HEK293 (cell line): ENCODE measurements around the gene GPR62.

Source experiments
- CTCF ChIA-PET: fragments of 350-600 bp; formaldehyde crosslinking; extraction: SDS; loops from one replicate; lab custom pipeline; 2021; ENCODE audit warnings: antibody characterized with exemption; lab: Yijun Ruan, JAX
- POLR2A ChIA-PET: fragments of 300-600 bp; formaldehyde crosslinking; extraction: SDS; loops from one replicate; lab custom pipeline; 2020; ENCODE audit warnings: antibody characterized with exemption, inconsistent platforms; lab: Yijun Ruan, JAX
- H3K27ac ChIP-seq: fragments of 200-500 bp; sonication (Bioruptor generic); 2 replicates; pipeline ENCODE4 v1.5.1; 2014; ENCODE audit warnings: low read depth, low read length, control low read depth, inconsistent platforms; ENCODE audit errors: extremely low read depth
- H3K36me3 ChIP-seq, 2 experiments: fragments of 200-500 bp in 1 of 2; sonication (Bioruptor generic) in 1 of 2; 1 replicate in 1 of 2; 2 replicates in 1 of 2; pipeline ENCODE4 v1.5.1; 2014 to 2017; ENCODE audit warnings: inconsistent platforms in 2 of 2, low read length in 2 of 2; ENCODE audit not compliant: control insufficient read depth in 2 of 2, insufficient read depth in 1 of 2
- H3K4me1 ChIP-seq: fragments of 200-500 bp; sonication (Bioruptor generic); 2 replicates; pipeline ENCODE4 v1.5.1; 2014; ENCODE audit warnings: mild to moderate bottlenecking, low read length, inconsistent platforms; ENCODE audit not compliant: control insufficient read depth, insufficient read depth
- H3K4me3 ChIP-seq: 2 replicates; pipeline ENCODE4 v1.5.1; 2011; ENCODE audit warnings: low read depth, mild to moderate bottlenecking, control low read depth, low read length, moderate library complexity
- H3K9me3 ChIP-seq: fragments of 200-500 bp; sonication (Bioruptor generic); 2 replicates; pipeline ENCODE4 v1.5.1; 2014; ENCODE audit warnings: low read depth, low read length, inconsistent platforms; ENCODE audit not compliant: control insufficient read depth, insufficient read depth
- GLI2 ChIP-seq: fragments of 450-650 bp; formaldehyde crosslinking; IDR thresholded peaks from 2 replicates; pipeline ENCODE4; 2017; ENCODE audit warnings: missing biosample characterization, missing genetic modification characterization, low read depth, borderline replicate concordance
- GLIS1 ChIP-seq: fragments of 450-650 bp; formaldehyde crosslinking; IDR thresholded peaks from 2 replicates; pipeline ENCODE4 v1.5.1; 2016; ENCODE audit warnings: missing biosample characterization, missing genetic modification characterization
- GLIS2 ChIP-seq: fragments of 450-650 bp; formaldehyde crosslinking; IDR thresholded peaks from 2 replicates; pipeline ENCODE4 v1.5.1; 2016; ENCODE audit warnings: missing biosample characterization, missing genetic modification characterization
- KLF16 ChIP-seq: fragments of 450-650 bp; formaldehyde crosslinking; IDR thresholded peaks from 2 replicates; pipeline ENCODE4 v1.5.1; 2017; ENCODE audit warnings: missing biosample characterization, missing genetic modification characterization
- PRDM10 ChIP-seq: fragments of 450-650 bp; formaldehyde crosslinking; IDR thresholded peaks from 2 replicates; pipeline ENCODE4 v1.5.1; 2016; ENCODE audit warnings: missing biosample characterization, missing genetic modification characterization
- ZBTB48 ChIP-seq: fragments of 450-650 bp; formaldehyde crosslinking; IDR thresholded peaks from 2 replicates; pipeline ENCODE4 v1.5.1; 2016; ENCODE audit warnings: missing biosample characterization, missing genetic modification characterization
- ZBTB6 ChIP-seq: fragments of 450-650 bp; formaldehyde crosslinking; IDR thresholded peaks from 2 replicates; pipeline ENCODE4 v1.5.1; 2017; ENCODE audit warnings: missing biosample characterization, missing genetic modification characterization
- ZNF175 ChIP-seq: fragments of 450-650 bp; formaldehyde crosslinking; IDR thresholded peaks from 2 replicates; pipeline ENCODE4 v1.5.1; 2016; ENCODE audit warnings: missing biosample characterization, missing genetic modification characterization
- ZNF18 ChIP-seq: fragments of 450-650 bp; formaldehyde crosslinking; IDR thresholded peaks from 2 replicates; pipeline ENCODE4 v1.5.1; 2016; ENCODE audit warnings: missing biosample characterization, missing genetic modification characterization
- ZNF311 ChIP-seq: fragments of 450-650 bp; formaldehyde crosslinking; IDR thresholded peaks from 2 replicates; pipeline ENCODE4 v1.5.1; 2017; ENCODE audit warnings: missing biosample characterization, missing genetic modification characterization, borderline replicate concordance
- ZNF426 ChIP-seq: fragments of 450-650 bp; formaldehyde crosslinking; IDR thresholded peaks from 2 replicates; pipeline ENCODE4 v1.5.1; 2017; ENCODE audit warnings: missing biosample characterization, missing genetic modification characterization, mild to moderate bottlenecking, inconsistent platforms, moderate library complexity
- ZNF549 ChIP-seq: fragments of 450-650 bp; IDR thresholded peaks from 2 replicates; pipeline ENCODE4 v1.5.1; 2018; ENCODE audit warnings: missing biosample characterization, missing genetic modification characterization, mild to moderate bottlenecking, inconsistent platforms, moderate library complexity
- ZNF600 ChIP-seq: fragments of 450-650 bp; formaldehyde crosslinking; IDR thresholded peaks from 2 replicates; pipeline ENCODE4 v1.5.1; 2016; ENCODE audit warnings: missing biosample characterization, missing genetic modification characterization
- ZNF654 ChIP-seq: fragments of 450-650 bp; formaldehyde crosslinking; IDR thresholded peaks from 2 replicates; pipeline ENCODE4 v1.5.1; 2016; ENCODE audit warnings: low read depth, missing biosample characterization, missing genetic modification characterization
- ZNF660 ChIP-seq: fragments of 450-650 bp; IDR thresholded peaks from 2 replicates; pipeline ENCODE4 v1.5.1; 2018; ENCODE audit warnings: missing biosample characterization, mild to moderate bottlenecking, missing genetic modification characterization
- ZNF677 ChIP-seq: fragments of 450-650 bp; IDR thresholded peaks from 2 replicates; pipeline ENCODE4 v1.5.0; 2018; ENCODE audit warnings: missing biosample characterization, mild to moderate bottlenecking, missing genetic modification characterization, moderate library complexity

Gene GPR62

GRCh38 chr3:51955175-51955892, at the start of gene GPR62:
Gene GPR62, plus strand, starts transcription at chr3:51955381. Its CDS starts 272 bp downstream, at chr3:51955653.
- no peaks in the 10 kb centered on the region for H3K4me1 ChIP-seq
- H3K27ac ChIP-seq = no peak within 1 kb of the TSS
- H3K36me3 ChIP-seq = peaks cover 0 to 31% of the 10 kb centered on the region in 2 experiments; a peak in 1 of 3 replicates
- no peak for TF ChIP-seq ZNF677 (tag by site-specific recombination)
- TF ChIP-seq ZNF18 (tag by site-specific recombination) = no peak
- TF ChIP-seq ZBTB48 (tag by site-specific recombination) = no peak
- no peak for TF ChIP-seq ZNF549 (tag by site-specific recombination)
- no peak for TF ChIP-seq ZBTB6 (tag by site-specific recombination)
- TF ChIP-seq ZNF660 (tag by site-specific recombination) = no peak
- TF ChIP-seq, all 188 proteins: peak for 0
- ChIA-PET POLR2A (interaction anchor here (1.3 kb wide), 1 partner anchor 37 kb away, joined by 3 read pairs; no protein-coding TSS in a partner anchor), CTCF (interaction anchor here (1.0 to 2.8 kb wide), 2 partner anchors 13 to 324 kb away, joined by 6 read pairs; partner anchors contain the start of genes PARP3, RRP9 and WDR82)
- H3K9me3 ChIP-seq = no peaks in the 10 kb centered on the region
- no peak within 1 kb of the TSS for H3K4me3 ChIP-seq

- no peaks in the 10 kb centered on the region for H3K4me1 ChIP-seq
- TF ChIP-seq ZNF677 (tag by site-specific recombination) (no peak), KLF16 (tag by site-specific recombination) (no peak), ZNF426 (no peak), ZNF175 (tag by site-specific recombination) (no peak)
- TF ChIP-seq, all 188 proteins: peak for 0
- Histone ChIP-seq H3K9me3 (no peaks in the 10 kb centered on the region), H3K4me3 (no peak overlapping the region), H3K27ac (no peak overlapping the region), H3K36me3 (no peaks in the 10 kb centered on the region)
- POLR2A ChIA-PET = no interaction called here
- CTCF ChIA-PET = no interaction called here
Observed at GRCh38 chr3:51908026-51908425, 47.2 kb upstream of the GPR62 start.

- no peak overlapping the region for H3K27ac ChIP-seq
- H3K4me3 ChIP-seq = no peak overlapping the region
- ChIA-PET CTCF (no interaction called here), POLR2A (no interaction called here)
- no peaks in the 10 kb centered on the region for H3K36me3 ChIP-seq
- TF ChIP-seq GLIS1 (tag by site-specific recombination) (no peak), ZNF311 (no peak), GLIS2 (tag by site-specific recombination) (no peak), ZNF654 (tag by site-specific recombination) (no peak), ZNF18 (tag by site-specific recombination) (no peak), PRDM10 (tag by site-specific recombination) (no peak), ZNF600 (tag by site-specific recombination) (no peak), GLI2 (tag by site-specific recombination) (no peak)
- H3K4me1 ChIP-seq = no peaks in the 10 kb centered on the region
- H3K9me3 ChIP-seq = no peaks in the 10 kb centered on the region
Observed at GRCh38 chr3:51916418-51916817, 38.8 kb upstream of the GPR62 start.
